Measurements from ENCODE around the gene CEP95. TPM values are rescaled to one million over a fixed set of nuclear protein-coding genes. Genes with fewer than 3 reads are reported as not detected.

Gene CEP95
- total RNA-seq, 1 experiment from 2014 or later: 77.0 TPM

DNA sequence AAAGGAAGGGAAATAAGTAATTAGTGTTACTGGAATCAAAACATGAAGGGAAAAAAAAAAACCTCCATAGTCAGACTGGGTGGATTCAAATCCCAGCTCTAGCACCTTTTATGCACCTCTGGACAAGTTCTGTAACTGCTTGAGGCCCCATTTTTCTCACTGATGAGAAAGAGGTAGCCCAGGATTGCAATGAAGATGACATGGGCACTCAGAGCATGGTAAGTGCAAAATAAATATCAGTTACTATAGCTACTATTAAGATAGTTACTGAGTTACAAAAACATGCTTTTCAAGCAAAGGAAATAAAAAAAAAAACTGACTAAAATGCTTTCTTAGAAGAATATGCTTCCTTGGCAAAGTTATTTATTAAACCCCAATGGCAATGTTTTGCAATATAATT, 58.8 kb downstream of the CEP95 start:
- no peak for TF ChIP-seq POLR2AphosphoS5 (IDR thresholded peaks at IDR 0.05; ENCODE audit: low read depth, low read length)
- TF ChIP-seq ZBTB33 (IDR thresholded peaks at IDR 0.05; ENCODE audit: extremely low read depth, insufficient replicate concordance, low read length): no peak
- no peak for TF ChIP-seq POLR2A (IDR thresholded peaks at IDR 0.05; ENCODE audit: borderline replicate concordance, extremely low read depth, insufficient read depth, insufficient read length)
- no peak for TF ChIP-seq SIN3A (IDR thresholded peaks at IDR 0.05; ENCODE audit: low read depth)
- no peak for TF ChIP-seq RAD21 (IDR thresholded peaks at IDR 0.05; ENCODE audit: low read depth)
- TF ChIP-seq ZNF274 (IDR thresholded peaks at IDR 0.05; ENCODE audit: low read depth, low read length): no peak
- no peak for TF ChIP-seq REST (IDR thresholded peaks at IDR 0.05; ENCODE audit: low read depth)
- TF ChIP-seq CEBPB (IDR thresholded peaks at IDR 0.05; ENCODE audit: low read depth): no peak
- BruUV-seq (replicated peaks): no TSS peak
- Histone ChIP-seq H3K36me3 (ENCODE audit: control insufficient read depth in 1 of 2, insufficient read depth in 2 of 2, low read length in 2 of 2) (peaks cover 57 to 66% of the 10 kb centered on the region in 2 experiments), H3K4me3 (replicated peaks in 1 of 2; ENCODE audit: low read depth in 1 of 2, low read length in 2 of 2) (no peak overlapping the region), H3K27me3 (ENCODE audit: insufficient read depth, low read length) (no peaks in the 10 kb centered on the region), H3K79me2 (ENCODE audit: insufficient read depth, low read length) (peaks cover 67% of the 10 kb centered on the region), H3K4me2 (ENCODE audit: low read length) (no peak overlapping the region), H3K27ac (ENCODE audit: low read depth, low read length) (no peak overlapping the region), H3K9me3 (ENCODE audit: control insufficient read depth in 1 of 2, insufficient read depth in 1 of 2, low read depth in 1 of 2, low read length in 2 of 2) (no peaks in the 10 kb centered on the region), H3K9me2 (ENCODE audit: insufficient read depth) (no peaks in the 10 kb centered on the region), H4K20me1 (ENCODE audit: insufficient read depth) (peaks cover 3% of the 10 kb centered on the region; the same call in 1 of the 2 replicates), H3K4me1 (ENCODE audit: control insufficient read depth in 1 of 2, insufficient read depth in 2 of 2, low read length in 2 of 2) (no peaks in the 10 kb centered on the region), H2AFZ (ENCODE audit: low read depth, low read length, poor library complexity, severe bottlenecking) (no peak overlapping the region), H3K9ac (ENCODE audit: low read length) (no peak overlapping the region)
- ChIA-PET POLR2A (interaction anchor here (1.3 kb wide), 1 partner anchor 10 kb away, joined by 3 read pairs; no protein-coding TSS in a partner anchor), RAD21 (ENCODE audit: low non-redundant PET in 1 of 2, low total read pairs in 2 of 2, uncharacterized antibody in 2 of 2, unreplicated experiment in 2 of 2) (no interaction called here), CTCF (no interaction called here)
- intact Hi-C loops (cut with micrococcal nuclease): no loop called here
- DNase-seq (ENCODE audit: low read depth, low spot score) (no peak), ATAC-seq (no peak)

Measured in HCT116 (cell line).